Upper lobe of left lung (tissue), 4 donors: ENCODE data around the gene ASB1.

ENCODE experiments used
- CTCF ChIP-seq, 6 experiments: fragments of 450-650 bp in 4 of 6; fragments of 200-600 bp in 2 of 6; sonication (generic) in 2 of 6; IDR thresholded peaks; one replicate each; pipeline ENCODE4 v1.5.1; 2016 to 2019; ENCODE audit warnings: antibody characterized with exemption in 6 of 6
- POLR2A ChIP-seq, 4 donors: fragments of 450-650 bp; IDR thresholded peaks; one replicate each; pipeline ENCODE4 v1.5.1; 2016 to 2017; ENCODE audit warnings: antibody characterized with exemption in 4 of 4, mild to moderate bottlenecking in 2 of 4
- POLR2AphosphoS5 ChIP-seq, 2 donors: sonication (generic); formaldehyde crosslinking; IDR thresholded peaks; one replicate each; pipeline ENCODE4 v1.5.1; 2017; ENCODE audit warnings: antibody characterized with exemption in 2 of 2

- no peak for TF ChIP-seq POLR2A (IDR thresholded peaks at IDR 0.05)
- TF ChIP-seq CTCF (IDR thresholded peaks at IDR 0.05): no peak
- TF ChIP-seq POLR2AphosphoS5 (IDR thresholded peaks at IDR 0.05): no peak
Measured at GRCh38 chr2:238412067-238412767, 14.5 kb upstream of the ASB1 start.
